Measurements from ENCODE around the gene FAM3A.

Gene FAM3A

DNA sequence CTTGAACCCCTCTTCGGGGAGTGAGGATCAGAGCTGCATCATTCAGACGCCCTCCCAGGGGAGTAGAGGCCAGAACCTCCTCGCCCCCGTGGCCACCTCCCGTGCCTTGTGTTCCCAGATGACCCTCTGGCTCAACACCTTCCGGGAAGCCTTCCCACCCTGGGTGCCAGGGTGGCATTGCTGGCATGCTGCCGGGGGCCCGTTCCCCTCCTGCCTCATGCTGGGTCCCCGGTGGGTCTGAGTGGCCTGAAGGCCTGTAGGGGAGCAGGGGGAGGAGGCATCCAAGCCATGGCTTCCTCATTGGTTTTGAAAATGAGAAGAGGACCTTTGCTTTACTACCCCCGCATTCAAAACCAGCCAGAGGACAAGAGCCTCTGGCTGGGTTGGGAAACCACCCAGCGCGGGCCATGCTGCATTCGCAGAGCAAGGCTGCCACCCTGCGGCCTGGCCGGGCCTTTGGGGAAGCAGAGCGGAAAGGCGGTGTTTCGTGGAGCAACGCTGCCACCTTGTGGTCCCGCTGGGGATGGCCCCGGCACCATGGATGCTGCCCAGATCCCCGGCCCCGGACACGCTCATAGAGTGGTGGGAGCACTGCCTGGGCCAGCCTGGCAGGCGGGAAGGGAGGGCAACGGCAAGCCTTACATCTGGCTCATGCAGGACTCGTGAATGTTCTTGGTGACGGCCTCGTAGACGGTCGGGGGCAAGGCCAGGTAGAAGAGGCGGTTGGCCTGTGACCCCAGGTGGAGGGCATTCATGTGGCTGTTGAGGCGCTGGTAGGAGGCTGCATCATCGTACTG, 18.7 kb upstream of the FAM3A start:
- DNase-seq, result peak; percentile 73 to 84 (median 81)

DNA sequence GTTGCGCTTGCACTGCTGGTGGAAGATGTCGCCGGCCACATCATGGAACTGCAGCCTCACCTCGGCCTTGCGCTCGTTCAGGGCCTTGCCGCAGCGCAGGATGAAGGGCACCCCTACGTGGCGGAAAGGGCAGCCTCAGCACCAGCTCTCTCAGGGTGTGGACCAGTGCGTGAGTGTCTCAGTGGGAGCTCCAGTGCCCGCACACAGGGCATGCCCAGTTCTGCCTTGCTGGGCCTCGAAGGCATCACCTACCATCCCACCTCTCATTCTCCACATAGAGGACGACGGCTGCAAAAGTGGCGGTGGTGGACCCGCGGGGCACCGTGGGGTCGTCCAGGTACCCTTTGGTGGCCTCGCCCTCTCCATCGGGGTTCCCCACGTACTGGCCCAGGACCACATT, 16.7 kb upstream of the FAM3A start:
- DNase-seq, result no peak

DNA sequence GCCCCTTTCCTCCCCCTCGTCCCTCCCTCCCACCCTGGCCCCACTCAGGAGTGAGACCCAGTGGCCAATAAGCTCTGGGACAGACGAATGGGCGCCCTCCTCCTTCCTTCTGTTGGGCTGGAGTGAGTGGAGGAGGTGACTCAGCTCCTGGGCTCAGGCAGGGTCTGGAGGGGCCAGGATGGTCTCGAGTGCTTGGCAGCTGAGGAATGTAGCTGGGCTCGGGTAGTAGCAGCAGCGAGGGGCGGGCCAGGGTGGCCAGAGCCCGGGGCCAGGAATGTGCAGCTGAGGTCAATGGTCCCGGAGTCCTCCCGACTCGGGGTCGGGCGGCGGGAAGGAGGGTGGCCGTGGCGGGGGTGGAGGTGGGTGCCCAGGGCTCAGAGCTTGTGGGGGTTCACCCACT, 15.6 kb upstream of the FAM3A start:
- no peak for DNase-seq

DNA sequence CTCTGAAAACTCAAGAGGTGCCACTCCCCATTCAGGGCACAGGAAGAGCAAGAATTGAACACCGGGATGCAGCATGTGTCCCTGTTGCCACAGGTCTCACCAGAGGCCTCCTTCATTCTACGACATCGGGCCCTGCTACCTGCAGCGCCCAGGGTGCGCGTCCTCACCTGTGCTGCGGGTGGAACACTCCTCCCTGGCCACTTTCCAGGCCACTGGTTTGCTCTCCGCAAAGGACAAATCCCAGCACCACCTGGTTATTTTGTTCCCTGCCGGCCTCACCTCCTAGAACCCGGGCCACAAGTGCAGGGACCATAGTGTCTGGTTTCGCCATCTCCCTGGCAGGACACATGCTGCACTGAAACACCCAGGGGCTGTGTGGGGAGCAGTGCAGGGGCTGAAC, 14.3 kb upstream of the FAM3A start:
- DNase-seq, result no peak

DNA sequence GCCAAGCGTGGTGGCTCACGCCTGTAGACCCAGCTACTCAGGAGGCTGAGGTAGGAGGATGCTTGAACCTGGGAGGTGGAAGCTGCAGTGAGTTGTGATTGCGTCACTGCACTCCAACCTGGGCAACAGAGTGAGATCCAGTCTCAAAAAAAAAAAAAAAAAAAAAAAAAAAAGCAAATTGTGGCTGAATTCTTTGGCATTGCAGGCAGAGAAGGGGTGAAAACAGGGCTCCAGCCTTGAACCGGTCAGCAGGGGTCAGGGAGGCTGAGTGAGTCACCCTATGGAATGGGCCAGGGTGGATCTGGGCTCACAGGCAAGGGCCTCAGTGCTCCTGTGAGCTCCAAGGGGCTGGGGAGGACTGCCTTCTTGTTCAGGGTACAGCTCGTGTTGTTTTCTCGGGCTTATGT, 13.2 kb upstream of the FAM3A start:
- no peak for DNase-seq

DNA sequence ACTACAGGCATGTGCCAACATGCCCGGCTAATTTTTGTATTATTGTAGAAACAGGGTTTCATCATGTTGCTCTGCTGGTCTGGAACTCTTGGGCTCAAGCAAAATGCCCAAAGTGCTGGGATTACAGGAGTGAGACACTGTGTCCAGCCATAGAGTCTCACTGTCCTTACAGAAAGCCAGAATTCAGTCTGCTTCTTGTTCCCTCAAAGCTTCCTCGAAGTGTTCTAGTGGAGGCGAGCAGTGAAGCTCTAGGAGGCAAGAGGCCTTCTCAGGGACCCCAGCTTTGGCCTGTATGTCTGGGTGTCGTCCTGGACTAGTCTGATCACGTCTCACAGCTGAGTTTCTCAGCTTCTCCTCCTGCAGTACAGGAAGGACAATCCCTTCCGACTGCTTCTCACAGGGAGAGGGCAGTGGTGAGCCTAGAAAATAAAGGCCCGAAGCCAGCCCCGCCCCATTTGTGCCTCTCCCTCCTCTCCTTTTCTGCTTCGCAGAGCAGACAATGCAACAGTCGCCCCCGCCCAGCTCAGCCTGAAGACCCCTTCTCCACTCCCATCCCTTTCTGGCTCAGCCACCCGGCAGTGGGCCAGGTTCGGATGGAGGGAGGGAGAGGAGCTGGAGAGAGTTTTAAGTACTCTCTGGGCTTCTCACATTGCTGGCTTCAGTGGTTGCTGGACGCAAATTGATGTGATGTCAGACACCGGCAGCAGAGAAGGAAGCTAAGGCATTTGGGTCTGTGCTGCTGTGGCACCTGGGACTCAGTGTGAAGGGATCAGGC, 11.1 kb upstream of the FAM3A start:
- DNase-seq, result peak in 3 of 5 experiments; percentile 41 to 73 (median 44)

DNA sequence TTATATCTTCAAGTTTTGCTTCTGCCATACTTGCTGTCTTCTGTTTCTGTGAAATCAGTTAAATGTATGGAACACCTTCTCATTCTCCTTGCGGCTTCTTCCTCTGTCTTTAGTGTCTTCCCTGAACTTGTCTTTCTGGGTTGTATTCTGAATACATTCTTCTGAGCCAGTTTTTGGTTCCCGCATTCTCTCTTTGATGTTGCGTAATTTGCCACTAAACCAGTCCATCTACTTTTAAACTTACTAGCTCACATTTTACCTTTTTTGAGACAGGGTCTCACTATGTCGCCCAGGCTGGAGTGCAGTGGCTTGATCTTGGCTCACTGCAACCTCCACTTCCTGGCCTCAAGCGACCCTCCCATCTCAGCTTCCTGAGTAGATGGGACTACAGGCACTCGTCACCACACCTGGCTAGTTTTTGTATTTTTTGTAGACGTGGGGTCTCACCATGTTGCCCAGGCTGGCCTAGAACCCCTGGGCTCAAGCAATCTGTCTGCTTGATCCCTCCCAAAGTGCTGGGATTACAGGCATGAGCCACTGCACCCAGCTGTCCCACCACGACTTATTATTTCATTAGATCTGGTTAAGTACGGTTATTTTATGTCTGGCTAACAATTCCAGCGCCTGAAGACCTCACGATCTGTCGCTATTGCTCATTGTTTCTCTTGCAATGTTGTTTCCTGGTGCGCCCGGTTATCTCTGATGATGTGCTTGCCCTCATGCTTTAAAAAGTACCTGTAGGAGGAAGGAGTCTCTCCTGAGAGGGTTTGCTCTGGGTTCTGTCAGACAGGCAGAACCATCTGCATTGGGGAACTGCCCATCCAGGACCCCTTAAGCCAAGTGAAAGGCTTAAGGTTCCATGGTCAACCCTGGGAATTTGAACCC, 9.8 kb upstream of the FAM3A start:
- DNase-seq, result no peak

DNA sequence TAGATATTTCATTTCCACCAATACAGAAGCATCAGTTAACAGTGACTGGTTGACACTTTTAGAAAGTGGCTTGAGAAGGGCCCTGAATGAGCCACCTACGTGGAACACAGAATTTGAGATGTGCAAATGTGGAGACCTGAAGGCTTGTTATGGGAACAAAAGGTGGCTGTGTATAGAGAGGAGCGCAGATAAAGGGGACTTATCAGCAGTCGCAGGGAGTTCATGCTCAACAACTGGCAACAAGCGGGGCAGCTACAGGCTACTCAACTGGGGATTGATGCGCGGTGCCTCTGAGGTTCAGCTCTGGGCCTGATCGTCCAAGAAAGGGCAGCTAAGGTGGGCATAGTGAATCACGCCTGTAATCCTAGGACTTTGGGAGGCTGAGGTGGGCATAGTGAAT, 3.4 kb upstream of the FAM3A start:
- no peak for DNase-seq

DNA sequence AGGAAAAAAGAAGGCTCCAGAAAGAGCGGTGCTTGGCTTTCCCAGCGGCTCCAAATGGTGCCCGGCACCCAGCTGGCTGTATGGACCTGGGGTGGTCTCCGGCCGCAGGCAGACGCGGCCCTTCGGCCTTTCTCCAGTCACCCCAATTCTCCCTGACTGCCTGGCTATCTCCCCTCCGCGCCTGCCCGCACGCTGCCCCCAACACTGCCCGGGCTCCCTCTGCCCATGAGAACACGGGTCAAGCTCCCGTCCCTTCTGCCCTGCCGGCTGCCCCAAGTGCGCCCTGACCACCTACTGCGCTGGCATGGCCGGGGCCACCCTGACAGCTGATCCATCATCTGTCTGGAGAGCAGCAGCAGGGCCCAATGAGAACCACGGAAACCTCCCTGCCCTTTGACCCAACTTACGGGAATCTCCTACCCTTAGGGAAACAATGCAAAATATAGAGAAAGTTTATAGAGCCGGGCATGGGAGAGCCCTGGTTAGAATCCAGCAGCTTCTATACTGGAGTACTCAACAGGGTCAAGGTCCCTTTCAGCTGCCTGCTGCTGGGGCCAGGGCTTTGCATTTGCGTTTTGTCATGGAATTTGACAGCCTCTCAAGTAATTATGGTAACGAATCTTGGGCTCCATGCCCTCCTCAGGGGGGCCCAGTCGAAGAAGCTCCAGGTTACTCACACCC, 1.2 kb upstream of the FAM3A start:
- DNase-seq, result no peak

DNA sequence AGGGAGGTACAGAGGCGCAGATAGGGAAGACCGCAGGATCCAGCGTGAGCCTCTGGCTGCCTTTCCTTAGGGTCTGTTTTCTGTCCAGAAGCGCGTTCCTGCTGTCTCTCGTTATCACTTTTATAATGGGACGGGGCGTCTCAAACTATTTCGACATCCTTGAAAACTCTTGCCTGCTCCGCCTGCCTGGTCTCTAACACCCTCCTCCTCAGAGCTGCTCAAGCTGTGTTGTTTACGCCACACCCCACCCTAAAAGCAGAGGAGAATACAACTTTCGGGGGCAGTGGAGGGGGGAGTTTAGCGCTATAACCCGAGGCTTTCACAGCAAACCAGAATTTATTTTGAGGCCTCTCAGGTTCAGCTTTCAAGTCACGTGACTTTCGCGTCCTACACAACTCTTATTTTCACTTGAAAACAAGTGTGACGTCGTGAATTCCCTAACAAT, 646 bp upstream of the FAM3A start:
- peak in 1 of 5 experiments; percentile 48 for DNase-seq

DNA sequence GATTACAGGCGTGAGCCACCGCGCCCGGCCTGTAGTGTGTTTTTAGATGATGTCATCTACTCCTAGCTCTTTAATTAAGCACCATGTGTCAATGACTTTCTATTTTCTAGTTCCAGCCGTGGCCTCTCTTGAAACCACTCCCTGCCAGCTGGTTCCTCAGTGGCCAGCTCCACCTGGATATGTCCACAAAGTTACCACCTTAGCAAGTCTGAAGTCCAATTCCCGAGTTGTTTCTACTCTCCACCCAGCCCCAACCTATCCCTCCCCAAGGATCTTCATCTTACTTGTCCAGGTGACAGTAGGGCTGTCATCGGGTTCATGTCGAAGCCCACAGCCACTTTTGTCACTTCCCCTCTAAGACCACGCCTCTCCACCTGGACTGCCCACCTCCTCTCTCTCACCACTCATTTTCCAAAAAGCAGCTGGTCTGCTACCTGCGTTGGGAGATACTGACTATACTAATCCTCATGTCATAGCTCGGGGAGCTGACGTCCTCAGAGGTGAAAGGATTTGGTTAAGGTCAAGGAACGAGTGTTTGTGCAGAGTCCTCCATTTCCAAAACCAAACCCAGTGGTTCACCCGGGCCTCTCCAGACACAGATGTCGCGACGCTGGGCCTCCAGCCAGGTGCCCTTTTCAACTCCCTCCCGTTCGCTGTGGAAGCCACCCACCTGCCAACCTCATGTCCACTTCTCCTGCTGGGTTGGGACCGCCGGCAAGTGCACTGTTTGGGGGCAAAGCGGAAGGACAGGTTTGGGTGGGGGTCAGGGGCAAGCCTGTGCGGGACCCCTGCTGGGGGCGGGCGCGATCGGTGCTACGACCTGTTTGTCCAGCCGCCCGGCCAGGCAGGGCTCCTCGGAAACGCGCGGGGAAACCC, 704 bp downstream of the FAM3A start:
- DNase-seq, result peak in 1 of 5 experiments; percentile 56

DNA sequence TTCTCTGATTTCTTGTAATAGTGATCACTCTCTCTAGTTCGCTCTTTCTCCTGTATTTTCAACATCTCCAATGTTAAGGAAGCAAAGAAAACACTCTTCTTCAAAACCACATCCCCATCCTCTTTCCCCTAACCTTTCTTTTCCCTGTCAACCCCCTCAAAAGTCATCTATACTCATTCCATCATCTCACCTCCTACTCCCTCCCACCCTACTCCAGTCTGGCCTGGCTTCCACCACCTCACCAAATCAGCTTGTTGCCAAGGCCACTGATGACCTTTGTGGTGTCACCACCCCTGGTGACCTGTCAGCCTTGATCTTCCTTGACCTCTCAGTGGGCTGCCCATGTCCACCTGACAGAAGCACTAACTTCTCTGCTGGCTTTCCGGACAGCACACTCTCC, 2.3 kb downstream of the FAM3A start:
- no peak for DNase-seq

DNA sequence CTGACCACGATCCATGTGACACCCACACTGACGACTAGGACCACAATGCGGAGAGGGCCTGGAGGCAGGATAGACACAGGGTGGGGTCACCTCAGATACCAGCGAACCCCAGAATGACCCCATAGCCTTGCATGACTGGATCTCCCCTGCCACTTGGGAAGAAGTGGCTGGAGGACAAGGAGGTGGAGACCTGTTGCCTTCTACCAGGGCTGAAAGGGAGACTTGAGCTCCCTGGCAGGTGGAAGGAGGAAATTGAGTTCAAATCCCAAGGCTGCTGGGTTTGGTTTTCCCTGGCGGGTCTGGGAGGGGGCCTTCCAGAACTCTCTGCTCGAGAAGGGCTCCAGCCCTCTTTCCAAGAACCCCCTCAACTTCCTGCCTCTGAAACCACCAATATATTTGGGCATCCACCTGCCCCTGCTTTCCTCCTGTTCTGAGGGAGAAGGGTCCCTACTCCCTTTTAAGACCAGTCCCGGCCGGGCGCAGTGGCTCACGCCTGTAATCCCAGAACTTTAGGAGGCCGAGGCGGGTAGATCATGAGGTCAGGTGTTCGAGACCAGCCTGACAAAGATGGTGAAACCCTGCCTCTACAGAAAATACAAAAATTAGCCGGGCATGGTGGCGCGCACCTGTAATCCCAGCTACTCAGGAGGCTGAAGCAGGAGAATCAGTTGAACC, 3.0 kb downstream of the FAM3A start:
- DNase-seq, result no peak

DNA sequence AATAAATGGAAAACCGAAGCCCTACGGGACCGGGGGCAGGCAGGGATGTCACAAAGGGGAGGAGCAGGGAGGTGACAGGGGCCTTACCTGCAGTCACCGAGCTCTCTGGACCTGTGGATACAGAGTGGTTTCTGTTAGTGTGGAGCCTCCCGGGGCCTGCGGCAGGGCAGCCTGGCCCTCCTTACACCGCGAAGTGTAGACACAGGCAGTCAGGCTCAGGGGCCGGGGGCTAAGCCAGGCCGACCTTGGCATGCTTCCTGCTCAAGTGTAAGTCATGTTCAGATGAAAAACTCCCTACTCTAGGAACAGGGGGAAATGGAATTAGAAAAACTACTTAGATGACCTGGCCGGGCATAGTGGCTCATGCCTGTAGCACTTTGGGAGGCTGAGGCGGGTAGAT, 4.3 kb downstream of the FAM3A start:
- no peak for DNase-seq

DNA sequence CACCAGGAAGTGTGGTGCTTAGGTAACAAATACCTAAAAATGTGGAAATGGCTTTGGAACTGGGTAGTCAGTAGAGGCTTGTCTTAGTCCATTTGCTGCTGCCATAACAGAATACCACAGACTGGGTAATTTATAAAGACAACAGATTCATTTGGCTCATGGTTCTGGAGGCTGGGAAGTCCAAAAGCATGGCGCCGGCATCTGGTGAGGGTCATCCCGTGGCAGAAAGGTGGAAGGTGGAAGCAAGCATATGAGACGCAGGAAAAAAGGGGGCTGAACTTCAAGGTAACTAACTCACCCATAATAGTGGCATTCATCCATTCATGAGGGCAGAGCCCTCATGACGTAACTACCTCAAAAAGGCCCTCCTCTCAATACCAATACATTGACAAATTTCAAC, 6.6 kb downstream of the FAM3A start:
- DNase-seq, result no peak

DNA sequence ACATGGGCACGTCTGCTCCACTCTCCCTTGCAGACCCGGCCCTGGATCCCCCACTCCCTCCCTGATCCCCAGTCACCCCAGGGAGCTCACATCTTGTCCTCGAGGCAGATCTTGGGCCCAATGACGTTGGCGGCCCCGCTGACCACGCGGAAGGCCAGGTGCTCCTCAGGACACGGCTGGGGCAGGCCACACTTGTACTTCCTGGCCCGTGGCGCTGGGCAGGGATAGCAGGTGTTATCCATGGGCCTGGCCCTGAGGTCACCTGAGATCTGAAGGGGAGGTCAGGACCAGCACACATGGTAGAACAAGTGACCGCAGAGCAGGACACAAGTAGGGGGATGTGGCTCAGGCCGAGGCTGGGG, 7.7 kb downstream of the FAM3A start:
- no peak for DNase-seq

DNA sequence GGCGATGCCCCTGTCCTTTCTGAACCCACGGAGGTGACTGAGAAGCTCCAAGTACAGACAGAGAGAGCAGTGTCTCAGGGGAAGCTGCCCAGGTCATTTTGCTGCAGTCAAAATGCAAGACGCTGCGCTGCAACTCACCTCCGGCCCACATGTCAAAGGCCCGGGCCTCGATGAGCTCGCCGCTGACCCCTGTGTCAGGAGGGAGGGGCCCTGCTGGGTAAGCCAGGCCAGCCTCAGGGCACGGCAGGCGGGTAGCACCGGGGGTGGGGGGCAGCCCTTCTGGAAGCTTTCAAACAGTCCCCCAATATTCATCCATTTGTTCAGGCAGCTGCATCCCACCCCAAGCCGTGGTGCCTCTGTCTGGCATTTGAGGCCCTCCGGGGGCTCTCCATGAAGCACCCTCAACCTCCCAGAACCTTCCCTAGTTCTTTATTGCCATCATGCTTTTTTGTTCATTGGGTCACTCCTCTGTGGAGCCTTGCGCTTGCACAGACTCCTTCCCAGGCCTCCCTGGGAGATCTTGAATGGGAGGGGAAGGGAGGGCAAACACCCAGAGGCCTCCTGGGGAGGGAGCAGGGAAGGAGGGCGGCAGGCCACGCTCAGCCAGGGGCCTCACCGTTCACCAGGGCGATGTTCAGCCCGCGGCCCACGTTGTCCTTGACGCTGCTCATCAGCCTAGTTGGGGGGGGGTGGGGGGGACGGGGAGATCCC, 8.2 kb downstream of the FAM3A start:
- no peak for DNase-seq

DNA sequence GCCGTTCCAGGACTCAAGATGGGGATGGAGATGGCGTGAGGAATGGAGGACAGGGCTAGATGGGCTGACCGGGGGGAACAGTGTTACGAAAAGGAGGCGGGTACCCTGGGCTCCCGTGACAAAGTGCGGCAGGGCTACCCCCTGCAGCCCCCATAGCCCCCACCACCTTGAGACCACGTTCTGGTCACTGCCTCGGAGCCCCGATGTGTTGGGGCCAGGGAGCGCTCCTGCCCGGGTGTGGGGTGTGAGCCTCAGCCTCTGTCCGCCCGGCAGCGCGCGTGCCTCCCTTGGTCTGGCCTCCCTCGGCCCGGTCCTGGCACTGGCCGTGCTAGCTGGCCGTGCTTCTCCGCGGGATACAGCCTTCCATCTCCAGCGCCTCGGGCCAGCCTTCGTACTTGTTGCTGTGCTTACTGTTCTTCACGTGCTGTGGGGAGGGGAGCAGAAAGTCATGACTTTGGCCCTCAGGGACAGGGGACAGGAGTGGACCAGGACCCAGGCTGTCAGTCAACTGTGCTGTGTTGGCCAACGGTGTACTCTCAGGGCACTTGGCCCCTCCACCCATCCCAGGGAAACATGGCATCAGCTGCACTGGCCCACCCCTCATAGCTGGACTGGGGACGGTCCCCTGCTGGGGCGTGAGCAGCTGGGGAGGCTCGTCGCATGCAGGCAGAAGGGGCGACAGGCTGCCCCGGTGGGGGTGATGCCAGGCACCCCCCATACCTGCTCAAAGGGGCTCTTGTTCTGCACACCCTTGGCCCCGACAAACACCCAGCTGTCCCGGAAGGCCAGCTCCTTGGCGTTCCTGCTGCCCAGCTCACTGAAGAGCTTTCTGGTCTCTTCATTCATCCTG, 9.3 kb downstream of the FAM3A start:
- DNase-seq, result no peak

DNA sequence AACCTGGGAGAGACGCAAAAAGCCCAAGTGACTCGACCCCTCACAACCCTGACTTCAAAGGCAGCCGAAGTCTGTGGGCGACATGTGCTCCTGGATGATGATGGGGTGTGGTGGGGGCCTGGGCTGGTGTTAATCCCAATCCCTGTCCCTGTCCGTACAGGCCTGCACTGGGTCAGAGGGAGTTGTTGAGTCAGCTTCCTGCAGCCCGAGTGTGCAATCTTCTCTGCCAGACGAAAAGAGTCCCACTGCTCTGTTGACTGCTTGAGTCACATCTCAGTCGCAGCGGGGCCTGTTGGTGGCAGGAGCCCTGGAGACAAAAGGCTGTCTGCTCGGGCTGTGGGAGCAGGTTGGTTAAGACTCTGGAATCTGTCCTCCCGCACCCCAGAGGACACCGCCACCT, 10.3 kb downstream of the FAM3A start:
- no peak for DNase-seq

Measured in T-helper 2 cell (primary cell).